NOMO-1 treated with DMSO at 0.1 percent for 48 hours (cell line): ENCODE data around the gene PTPRN2.

Source experiments
- DNase-seq: peaks from one replicate; lab custom pipeline; 2025; ENCODE audit not compliant: unreplicated experiment; lab: John Stamatoyannopoulos, UW

Gene PTPRN2

DNA sequence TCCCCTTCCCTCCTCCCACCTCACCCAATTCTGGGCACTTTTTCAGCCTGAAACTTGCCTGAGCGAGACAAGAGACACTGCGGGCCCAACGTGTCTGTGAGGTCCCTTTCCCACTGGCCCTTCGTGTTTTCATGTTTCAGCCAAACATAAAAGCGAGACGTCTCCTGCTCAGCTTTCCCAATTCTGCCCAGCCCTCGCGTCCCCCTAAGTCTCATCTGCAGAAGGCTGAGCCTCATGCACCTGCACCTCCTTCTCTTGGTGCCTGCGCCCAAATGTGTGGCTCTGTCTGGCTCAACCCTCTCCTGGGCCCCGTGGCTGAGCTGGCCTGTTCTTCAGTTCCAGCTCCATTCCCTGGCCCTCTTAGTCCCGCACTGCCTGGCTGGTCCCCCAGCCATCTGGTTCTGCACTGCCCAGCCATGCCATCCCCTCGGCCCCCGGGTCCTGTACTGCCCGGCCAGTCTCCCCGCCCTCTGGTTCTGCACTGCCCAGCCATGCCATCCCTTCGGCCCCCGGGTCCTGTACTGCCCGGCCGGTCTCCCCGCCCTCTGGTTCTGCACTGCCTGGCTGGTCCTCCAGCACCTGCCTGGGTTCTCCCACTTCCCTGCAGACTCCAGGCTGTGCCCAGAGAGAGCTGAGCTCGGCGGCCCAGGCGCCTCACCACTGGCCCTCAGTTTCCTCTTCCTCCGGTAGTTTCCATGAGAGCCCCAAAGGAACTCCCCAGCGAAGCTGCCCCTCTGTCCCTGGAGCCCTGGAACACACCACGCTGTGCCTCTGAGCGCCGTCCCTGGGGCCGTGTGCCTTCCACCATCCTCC lies 1026.7 kb downstream of the PTPRN2 start:
- no peak for DNase-seq

DNA sequence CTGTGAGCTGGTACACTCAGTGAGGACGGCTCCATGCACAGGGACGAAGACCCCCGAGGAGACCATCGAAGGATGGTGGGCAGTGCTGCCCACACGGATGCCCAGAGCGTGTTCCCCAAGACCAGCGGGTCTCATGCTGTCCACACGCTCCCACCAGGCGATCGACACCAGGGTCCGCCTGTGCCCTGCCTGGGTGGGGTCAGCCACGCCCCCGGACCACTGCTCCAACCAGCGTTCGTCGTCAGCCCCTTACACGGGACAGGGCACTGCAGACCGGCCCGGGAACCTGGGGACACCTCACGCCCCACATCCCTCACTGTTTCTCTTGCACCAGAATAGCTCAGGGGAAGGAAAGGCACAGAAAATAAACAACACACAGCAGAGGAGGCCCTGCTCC lies 1027.4 kb downstream of the PTPRN2 start:
- DNase-seq: no peak

DNA sequence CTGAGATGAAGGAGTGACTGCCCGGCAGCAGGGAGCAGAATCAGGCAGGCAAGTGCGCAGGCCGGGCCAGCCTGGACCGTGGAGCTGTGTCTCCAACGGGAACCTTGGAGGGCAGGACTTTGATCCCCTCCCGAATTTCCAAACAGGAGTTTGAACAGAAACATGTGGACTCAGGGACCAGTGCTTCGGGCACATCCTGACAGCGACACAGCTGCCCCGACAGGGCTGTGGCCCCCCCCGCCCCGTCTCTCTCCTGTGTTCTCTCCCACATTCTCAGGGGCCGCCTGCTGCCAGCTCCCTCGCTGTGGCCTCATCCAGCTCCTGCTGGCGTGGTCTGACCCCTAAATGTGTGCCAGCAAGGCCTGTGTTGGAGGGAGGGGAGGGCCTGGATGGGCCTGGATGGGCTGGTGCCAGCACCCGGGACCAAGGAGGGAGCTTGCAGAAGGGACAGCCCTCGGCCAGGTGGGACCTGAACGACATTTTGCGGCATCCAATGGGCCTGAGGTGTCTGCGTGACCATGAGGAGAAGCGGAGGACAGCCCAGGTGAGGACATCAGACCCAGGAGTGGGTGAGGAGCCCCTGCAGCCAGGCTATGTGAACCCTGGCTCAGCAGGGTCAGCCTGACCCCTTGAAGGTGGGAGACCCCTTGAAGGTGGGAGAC lies 1027.9 kb downstream of the PTPRN2 start:
- DNase-seq: no peak

DNA sequence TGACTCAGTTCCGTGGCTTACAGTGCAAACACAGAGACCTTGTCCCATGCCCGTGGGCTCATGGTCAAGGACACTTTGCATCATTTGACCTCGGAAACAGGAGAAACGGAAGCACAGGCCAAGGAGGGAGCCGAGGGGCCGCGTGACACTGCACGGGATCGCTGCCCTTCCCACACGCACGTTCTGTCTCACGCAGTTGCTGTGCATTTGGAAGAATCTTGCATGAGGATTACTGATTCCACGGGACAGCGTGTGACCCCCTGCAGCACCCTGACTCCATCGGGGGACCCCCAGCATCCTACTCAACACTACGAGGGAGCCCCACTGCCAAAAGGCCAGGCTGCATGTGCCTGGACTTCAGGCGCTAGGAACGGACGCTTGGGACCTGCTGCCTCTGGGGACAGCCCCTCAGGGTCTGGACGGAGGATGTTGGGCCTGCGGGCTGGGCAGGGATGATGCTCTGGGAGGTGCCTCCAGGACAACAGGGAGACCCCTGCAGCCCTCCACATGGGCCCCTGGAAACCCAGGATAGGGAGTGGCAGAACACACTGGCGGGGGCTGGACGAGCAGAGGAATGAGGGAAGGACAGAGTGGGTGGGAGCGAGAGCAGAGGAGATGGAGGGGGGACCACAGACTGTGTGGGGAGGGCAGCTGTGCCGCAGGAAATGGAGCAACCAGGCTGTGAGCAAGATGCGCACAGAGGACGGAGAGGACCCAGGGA lies 1028.6 kb downstream of the PTPRN2 start:
- DNase-seq: no peak

DNA sequence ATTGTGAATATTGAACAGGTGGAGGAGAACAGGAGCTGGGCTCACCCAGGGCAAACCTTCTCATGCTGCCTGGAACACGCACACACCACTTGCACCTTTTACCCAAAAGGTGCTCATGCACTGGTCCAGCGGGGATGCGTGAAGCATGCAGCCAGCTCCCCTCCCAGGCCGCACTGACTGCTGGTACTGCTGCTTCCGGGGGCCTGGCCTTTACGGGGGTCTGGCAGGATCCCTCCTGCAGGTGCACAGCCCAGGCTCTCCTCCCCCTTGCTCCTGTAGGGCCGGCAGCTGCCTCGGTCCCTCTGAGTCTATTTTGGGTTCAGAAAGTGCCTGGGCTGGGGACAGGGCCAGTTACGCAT lies 1029.1 kb downstream of the PTPRN2 start:
- DNase-seq: no peak

DNA sequence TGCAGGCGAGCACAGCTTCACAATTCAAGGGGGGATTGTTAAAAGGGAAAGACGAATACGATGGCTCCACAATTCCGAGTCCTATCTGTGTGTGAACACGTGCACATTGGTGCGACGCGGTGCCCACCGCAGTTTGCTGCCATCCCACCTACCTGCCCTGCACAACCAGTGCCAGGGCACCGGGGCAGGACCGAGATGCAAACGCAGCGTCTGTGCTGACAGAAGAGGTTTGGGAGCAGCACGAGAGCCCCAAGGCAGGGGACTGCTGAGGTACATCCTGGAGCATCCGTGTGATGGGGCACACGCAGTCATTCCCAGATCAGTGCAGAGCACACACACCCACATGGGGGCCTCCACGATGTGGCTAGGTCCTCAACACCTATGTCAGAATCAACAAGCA lies 1029.6 kb downstream of the PTPRN2 start:
- DNase-seq: no peak

DNA sequence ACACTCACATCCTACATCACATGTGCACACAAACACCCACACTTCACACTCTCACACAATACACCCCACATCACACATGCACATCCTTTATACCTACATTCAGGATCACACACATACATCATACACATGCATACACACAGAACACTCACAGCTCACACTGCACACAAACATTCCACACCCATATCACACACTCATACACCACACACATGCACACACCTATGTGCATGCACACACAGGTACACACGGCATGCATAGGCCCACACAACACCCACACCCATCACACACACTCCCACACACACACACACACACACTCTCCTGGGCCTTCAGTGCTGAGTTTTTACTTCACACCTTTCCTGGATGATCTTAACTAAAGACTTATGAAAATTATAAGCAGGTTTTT lies 1030.4 kb downstream of the PTPRN2 start:
- DNase-seq: no peak

DNA sequence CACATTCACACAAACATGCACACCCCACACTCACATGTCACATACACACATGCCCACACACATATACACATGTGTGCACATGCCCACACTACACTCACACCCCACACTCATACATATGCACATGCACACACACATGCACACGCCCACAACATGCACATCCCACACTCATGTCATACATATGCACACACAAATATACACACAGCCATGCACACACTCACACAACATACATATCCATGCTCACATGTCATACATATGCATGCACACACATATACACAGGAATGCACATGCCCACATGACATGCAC lies 1031.0 kb downstream of the PTPRN2 start:
- no peak for DNase-seq

DNA sequence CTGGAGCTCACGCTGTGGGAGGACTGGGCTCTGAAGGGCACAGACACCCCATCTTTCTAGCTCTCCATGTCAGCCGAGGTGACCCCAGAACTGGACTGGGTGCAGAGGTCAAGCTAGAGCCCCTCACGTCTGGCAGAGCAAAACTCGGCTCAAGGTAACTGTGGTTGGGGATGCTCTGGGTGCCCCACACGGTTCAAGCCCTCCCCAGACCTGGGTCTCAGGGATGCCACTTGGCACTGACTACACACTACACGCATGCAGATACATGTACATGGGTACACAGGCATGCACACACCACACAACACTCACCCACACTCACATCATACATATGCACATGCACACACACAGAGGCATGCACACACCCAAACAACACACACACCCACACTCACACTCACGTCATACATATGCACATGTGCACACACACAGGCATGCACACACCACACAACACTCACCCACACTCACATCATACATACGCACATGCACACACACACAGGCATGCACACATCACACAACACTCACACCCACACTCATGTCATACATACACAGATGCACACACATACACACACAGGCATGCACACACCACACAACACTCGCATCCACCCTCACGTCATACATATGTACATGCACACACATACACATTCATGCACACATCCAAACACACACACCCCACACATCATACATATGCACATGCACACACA lies 1031.5 kb downstream of the PTPRN2 start:
- DNase-seq: no peak

DNA sequence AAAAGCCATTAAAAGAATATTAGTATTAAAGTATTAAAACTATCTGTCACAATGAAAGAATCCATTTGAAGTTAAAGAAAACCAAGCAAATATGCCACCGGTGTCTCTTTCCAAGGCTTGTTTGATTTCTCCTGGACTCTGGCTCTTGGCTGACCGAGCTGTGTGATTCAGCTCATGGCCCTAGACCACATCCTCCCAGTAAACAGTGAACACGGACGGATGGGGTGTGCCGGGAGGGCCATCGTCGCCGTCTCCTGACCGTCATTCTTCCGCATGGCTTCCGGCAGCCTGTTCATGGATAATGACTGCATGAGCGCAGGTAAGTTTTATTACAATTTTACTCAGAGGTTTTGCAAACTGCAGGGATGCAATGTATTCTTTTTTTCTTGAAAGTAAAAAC lies 1032.3 kb downstream of the PTPRN2 start:
- DNase-seq: no peak

DNA sequence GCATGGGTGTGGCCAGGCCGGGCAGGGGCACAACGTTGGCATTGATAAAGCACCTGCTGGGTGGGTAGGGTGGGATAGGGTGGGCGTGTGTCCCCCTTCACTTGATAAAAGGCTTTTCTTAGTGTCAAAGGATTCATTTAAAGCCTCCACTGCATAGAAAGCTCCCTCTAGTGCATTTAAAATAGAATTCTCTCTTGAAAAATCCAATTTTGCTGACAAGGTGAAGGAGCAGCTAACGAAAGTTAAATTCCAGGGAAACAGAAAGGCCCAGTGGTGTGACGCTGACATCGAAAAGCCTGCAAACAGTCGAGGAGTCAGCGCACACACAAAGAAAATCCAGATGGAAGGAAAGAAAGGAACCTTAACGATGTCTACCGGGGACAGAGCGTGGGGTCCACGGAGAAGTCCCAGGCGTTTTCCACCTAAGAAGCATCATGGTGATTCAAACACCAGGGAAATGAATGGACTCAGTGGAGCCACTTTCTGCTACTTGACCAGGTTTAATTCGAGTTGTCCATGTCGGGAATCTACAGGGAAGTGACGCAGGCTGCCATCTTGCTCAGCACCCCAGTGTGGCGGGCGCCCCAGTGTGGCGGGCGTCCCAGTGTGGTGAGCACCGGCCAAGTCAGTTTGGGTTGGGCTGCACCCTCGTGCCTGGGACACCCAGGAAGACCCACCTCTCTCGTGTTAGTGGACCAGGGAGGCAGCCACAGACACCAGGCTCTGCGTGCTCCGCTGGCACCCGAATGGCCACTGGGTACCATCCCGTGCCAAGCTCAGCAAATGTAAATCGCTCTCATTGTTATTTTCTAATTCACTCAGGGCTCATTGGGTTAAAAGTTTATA lies 1033.0 kb downstream of the PTPRN2 start:
- no peak for DNase-seq

DNA sequence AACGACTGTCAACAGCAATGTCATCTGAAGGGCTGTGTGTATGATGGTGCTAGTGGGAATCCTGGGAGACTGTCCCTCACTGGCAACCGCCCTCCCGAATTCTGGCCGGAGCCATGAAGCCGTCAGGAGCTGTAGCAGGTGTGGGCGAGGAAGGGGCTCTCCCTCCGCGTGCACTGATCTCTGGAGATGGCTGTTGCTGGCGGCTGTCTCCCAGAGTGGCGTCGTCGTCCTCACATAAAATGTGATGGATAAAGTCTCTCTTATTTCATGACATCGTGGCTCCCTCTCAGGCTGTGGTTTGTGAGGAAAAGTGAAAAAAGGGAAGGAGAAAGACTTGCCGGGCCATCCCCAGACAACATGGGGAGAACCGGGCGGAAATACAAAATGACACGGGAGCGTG lies 1034.4 kb downstream of the PTPRN2 start:
- no peak for DNase-seq

DNA sequence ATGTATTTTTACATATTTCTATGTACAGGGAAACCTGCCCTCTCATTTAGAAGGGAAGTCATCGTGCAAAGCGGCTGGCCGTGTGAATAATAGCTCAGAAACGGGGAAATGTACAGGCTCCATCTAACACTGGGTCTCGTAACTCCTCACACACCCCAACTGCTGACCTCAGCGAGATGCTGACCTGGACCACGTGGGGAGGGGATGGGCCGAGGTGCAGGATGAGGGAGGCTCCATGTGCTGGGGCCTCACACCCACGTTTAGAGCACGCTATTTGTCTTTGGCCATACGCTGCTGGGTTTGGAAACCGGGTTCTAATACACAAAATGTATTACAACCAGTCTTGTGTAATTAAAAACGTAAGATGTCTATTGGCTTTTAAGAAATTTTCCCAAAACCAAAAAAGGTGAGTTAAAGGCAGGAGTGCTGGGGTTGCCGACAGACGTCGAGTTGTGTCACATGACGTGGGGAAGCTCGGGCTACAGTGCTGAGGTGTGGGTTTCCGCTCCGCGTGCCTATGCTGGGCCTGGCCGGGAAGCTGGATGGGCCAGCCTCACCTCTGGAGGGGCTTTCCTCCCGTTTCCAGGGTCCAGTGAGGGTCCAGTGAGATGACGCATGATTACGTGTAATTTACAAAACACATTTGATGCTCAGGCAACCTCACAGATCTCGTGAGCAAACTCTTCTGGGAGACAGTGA lies 1035.2 kb downstream of the PTPRN2 start:
- DNase-seq: no peak

DNA sequence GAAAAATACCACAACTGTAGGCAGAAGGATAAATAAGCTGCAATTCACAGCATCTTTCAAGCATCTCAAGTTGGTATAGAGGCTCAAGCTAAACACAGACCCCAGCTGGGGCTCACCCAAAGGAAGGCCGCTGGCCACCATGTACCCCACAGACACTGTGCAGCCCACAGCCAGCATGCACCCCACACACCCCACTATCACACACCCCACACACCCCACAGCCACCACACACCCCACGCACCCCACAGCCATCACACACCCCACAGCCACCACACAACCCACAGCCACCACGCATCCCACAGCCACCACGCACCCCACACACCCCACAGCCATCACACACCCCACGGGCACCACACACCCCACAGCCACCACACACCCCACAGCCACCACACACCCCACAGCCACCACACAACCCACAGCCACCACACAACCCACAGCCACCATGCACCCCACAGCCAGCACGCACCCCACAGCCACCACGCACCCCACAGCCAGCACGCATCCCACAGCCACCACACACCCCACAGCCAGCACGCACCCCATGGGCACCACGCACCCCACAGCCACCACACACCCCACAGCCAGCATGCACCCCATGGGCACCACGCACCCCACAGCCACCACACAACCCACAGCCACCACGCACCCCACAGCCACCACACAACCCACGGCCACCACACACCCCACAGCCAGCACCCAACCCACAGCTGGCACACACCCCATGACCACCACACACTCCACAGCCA lies 1036.1 kb downstream of the PTPRN2 start:
- no peak for DNase-seq

DNA sequence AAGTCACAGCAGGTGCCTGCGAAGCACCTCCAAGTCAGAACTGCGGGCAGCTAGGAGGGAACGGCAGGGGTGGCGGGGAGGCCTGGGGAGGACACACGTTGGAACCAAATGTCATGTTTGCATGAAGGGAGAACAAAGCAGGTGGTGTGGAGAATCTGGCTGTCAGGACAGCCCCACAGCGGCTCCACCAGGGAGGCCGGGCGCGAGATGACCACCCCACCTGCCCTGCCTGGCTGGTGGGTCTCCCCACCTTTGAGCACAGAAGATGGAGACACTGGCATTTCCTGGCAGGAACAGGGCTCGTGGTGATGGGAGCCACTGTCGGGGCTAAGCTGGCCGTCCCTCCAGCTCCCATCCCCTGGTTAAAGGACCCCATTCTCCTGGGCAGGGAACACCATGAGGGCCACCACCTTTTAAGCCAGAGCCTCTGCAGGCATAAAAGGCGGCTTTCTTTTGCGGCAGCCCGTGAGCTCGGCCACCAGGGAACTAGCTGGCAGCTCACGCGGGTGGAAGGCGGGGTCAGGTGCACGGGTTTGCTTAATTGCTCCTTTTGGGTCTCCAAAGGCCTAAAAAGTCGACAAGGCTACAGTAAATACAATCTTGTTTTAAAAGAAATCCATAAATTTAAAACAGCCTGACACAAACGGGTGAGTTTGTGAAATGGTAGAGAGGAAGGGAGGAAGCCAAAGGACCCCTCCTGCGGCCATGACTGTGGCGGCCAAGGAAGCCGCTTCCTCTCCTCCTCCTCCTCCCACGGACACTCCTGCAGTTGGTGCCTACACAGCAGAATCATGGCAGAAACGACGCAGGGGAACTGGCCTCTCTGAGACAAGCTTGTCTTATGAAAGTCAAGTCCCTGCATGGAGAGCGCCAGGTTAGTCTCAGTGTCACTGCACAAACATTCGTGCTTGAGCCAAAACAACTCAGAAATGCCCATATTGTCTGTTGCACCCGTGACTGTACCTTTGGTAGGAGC lies 1037.0 kb downstream of the PTPRN2 start:
- DNase-seq: no peak

DNA sequence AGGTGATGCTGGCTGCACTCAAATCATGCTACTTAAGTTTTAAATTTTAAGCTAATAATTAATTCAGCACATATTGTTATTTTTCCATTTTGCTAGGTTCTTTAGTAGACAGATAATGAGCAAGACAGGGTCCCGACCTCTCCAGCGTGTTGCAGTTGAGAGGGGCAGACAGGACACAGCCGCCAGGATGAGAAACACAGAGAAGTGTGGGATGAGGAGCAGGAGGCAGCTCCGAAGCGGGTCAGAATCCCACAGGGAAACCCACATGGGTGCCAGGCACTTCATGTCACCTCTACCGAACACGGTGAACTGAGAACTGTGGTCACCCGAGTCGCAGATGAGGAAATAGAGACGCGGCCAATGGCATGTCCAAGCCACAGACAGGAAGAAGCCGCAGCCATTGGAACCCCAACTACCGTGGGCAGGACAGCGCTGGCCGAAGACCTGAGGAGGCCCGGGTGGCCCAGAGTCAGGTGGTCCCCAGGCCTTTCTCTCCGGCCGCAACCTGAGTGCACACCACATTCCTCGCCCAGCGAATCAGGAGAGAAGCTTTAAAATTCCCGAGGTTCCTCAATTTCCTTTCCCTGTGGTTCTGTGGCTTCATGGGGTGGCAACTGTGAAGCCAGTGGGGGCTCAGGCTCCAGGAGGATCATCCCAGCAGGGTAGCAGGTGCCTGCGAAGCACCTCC lies 1037.9 kb downstream of the PTPRN2 start:
- DNase-seq: no peak

DNA sequence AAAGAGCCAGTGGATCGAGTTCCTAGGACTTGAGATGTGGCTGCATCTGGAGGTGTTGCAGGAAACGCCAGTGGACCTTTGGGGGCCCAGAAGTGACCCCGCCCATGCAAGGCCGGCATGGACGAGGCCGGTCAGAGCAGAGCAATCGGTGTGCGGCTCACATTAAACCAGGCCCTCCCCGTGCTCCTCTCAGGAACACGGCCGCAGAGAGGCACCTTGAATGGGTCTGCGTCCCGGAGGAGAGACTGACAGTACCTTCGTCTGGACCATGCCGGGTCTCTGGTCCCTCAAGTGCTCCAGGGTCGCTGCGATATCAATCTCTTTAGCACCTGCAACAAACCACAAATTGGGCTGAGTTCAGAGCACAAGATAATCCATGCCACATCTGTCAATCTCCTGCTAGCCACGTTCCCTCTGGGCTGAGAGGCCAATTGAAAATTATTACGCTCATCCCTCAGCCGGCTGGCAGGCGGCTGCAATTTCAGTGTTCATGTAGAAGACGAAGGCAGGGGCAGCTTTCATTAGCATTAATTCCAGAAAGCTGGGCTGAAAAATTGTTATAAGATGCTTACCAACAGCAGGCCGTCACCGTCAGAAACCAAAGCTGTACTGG lies 1038.8 kb downstream of the PTPRN2 start:
- no peak for DNase-seq
